HG03469 (cell line): ENCODE results near the gene GPR161.
"Not testable (repeated sequence)": the region's sequence is repeated elsewhere in the genome, so short reads cannot be mapped to it uniquely, and the experiment has no call there.

ENCODE experiments used
- ATAC-seq: cut with Tn5 transposase; IDR thresholded peaks from one replicate; pipeline ENCODE4 v1.9.1; 2021; ENCODE audit warnings: mild to moderate bottlenecking, moderate library complexity, moderate number of reproducible peaks; ENCODE audit not compliant: unreplicated experiment

GPR161 gene

DNA sequence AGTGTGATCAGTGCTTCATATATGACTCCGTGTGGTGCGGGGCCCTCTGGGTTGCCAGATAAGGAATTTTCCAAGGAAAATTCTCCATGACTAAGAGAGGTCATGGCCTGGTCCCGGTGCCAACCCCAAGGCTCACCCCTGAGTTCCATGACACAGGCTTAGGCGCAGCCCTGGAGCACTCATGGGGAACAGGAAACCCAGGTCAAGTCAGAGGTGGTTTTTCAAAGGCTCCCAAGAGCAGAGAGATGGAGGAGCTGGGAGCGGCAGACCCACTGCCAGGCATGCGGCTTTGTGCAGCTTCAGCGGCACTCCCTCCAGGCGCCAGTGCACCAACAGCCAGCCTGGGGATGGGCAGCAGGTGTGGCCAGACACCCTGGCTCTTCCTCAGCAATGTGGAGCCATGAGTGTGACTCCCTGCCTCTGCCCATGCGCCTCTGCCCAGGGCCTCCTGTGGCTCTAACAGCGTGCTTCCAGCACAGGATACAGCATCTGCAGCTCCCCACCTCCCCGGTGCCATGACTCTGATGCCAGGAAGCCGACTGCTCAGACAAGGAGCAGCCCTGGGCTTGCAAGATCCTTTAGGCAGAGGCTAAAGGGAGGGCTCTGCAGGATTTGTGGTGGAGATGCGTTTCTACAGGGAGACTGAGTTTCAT is 47.3 kb downstream of the GPR161 start:
- no peak for ATAC-seq

DNA sequence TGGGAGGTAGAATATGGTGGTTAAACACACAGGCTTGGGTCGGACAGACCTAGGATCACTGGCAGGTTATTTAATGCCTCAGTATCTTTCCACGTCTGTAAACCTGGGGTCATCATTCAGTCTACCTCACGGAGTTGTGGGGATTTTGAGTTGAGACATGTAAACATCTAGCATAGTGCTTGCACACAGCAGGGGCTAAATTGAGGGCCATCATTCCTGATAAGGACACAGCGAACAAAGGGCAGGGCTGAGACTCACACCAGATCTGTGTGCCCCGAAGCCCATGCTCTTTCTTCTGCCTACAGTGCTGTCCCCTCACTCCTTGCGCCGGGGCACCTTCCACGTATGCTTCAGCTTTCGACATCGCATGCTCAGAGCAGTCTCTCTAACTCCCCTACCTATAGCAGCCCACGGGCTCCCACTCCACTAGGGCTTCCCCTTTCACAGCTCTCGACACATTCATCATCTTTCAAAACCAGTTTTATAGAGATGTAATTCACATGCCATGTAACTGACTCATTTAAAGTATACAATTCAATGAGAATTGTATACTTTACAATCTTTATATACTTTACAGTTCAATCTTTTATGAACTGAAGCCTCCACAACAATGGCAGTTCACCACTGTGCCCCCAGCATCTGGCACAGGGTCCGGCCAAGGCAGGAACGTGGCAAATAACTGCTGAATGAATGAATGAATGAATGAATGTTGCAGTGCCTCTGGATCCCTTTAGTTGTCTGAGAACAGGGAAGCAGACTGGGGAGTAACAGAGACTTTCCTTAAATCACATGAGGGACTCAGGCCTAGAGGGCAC is 48.0 kb downstream of the GPR161 start:
- ATAC-seq, result no peak

DNA sequence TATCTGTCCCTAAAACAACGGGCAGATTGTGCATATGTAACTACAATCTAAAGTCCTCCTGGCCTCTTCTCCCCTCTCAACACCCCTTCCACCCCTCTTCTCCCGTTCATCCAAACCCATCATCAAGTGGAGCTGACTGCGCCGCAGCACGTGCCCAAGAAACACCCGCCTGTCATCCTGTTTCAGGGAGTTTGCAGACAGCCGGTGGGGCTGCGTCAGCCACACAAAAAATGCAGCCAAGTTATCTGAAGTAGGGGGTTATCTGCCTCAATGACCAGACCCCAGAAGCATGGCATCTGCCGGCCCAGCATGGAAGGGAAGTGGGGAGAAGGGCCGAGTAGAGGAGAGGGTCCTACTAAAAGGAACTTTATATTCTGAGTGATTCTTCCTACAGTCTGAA is 49.0 kb downstream of the GPR161 start:
- no peak for ATAC-seq

GRCh38 chr1:168086438-168086837 is 50.3 kb downstream of the GPR161 start:
- ATAC-seq, result no peak

GRCh38 chr1:168085401-168085872 is 51.3 kb downstream of the GPR161 start:
- no peak for ATAC-seq

GRCh38 chr1:168084396-168085231 is 52.1 kb downstream of the GPR161 start:
- no peak for ATAC-seq

DNA sequence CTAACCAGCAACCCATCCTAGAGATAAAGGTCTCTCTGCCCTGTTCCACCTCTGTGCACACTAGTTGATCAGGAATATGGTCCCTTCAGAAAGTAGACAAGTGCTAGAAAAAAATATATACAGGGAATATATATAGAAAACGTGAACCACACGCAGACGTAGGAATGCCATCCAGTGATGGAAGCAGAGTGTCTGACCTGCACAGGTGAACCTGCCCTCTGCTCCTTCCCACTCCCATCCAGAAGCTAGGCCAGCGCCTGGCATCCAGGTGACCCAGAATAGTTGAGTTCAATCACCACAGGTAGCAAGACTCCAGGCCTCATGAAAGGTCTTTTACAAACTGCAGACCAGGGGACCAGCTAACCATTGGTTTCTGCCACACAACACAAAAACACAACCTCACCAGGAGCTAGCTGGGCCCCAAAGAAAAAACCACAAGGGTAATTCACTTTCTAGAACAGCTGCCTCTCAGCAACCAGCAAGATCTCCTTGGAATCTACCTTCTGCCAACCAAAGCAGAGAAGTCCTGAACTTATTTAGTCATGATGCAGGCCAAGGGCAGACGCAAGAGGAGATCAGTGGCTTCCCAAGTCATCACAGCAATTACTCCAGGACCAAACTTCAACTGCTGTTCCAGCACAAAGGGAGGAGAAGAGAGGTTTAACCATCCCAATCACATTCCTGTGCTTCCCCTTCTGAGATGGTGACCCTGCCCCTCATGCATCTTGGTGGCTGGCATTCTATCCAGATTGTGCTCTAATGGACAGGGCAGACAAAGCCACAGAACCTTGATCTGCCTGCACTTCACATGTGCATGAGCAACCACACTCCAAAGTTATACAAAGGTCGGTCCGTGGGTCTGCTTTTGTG is 53.0 kb downstream of the GPR161 start:
- no peak for ATAC-seq

DNA sequence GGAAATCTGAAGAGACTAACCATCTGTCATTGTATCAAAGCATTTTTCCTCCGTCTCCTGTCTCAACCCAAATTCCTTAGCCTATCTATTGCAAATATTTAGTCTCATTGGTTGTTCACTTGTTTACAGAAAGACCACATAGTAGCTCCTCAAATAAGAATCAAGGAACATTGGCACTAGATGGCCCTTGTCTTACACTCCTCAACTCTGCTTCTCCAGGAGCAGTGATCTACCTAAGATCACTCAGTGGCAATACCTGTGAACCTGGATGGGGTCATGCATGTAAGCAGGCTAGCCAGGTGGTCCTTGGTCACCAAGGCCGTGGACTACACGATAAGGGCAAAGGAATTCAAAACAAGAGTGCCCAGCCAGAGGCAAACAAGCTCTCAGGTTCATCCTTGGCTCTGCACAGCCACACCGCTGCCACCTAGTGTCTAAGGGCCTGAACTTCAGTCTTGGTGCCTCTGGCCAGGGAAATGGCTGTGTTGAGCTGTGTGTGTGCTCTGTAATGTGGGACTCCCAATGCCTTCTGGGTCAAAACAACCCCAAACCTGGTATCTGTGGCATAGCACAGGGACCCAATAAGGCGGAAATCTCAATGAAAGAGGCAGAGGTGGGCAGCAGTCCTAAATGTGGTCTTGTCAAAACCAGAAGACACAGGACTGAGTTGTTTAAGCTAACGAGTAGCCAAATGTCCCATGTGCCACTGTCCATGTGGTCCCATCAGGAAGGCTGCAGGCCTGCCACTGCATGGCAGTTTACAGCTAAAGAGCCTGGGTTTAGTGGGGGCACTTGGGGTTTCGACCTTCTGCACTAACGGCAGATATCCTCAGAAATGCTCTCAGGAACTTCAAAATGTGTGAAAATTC is 54.5 kb downstream of the GPR161 start:
- peak; percentile 76 for ATAC-seq

GRCh38 chr1:168081373-168082007 is 55.2 kb downstream of the GPR161 start:
- no peak for ATAC-seq

- ATAC-seq, result no peak
These were observed 57.0 kb downstream of the GPR161 start for GRCh38 chr1:168079761-168080160.

DNA sequence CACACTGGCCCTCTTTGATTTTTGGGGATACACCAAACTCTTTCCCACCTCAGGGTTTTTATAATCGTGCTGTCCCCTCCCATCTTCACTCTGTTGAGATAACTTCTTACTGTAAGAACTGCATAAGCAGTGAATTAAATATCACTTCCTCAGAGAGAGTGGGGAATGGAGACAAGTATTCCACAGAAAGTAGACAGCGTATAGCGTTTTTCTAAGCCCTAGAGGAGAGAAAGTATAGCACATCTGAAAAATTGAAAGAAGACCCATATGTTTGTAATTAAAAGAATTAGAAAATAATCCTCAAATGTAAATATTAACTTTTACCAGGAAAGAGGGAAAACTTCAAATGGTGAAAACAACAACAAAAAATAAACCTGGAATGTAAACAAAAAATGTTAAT is 67.3 kb downstream of the GPR161 start:
- ATAC-seq, result no peak

DNA sequence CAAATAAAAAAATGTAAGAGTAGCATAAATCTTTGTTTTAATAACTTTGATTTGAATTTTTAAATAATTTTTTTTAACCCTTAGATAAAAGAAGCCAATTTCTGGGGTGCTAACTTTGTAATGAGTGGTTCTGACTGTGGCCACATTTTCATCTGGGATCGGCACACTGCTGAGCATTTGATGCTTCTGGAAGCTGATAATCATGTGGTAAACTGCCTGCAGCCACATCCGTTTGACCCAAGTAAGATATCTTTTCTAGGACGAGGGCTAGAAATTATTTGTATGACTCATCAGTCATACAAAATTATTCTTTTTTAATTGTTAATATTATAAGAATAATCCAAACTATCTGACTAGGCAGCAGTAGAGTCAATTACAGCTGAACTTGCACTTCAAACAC is 71.2 kb downstream of the GPR161 start:
- ATAC-seq, result no peak

- no peak for ATAC-seq
These were observed 72.5 kb downstream of the GPR161 start for GRCh38 chr1:168064216-168064615.

DNA sequence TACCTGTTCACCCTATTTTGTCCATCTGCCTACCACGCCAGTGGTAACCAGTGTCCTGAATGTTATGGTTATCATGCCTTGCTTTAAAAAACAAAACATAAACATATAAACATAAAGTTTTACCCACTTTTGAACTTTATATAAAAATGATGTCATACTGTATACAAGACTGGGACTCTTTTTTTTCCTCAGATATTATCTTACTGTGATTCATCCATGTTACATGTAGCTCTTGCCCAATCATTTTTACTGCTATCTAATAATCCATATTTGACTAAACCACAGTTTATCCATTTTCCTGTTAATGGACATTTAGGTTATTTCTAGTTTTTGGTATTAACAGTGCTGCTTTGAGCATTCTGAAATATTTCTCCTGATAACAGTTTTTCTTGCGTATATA is 78.8 kb downstream of the GPR161 start:
- no peak for ATAC-seq

DNA sequence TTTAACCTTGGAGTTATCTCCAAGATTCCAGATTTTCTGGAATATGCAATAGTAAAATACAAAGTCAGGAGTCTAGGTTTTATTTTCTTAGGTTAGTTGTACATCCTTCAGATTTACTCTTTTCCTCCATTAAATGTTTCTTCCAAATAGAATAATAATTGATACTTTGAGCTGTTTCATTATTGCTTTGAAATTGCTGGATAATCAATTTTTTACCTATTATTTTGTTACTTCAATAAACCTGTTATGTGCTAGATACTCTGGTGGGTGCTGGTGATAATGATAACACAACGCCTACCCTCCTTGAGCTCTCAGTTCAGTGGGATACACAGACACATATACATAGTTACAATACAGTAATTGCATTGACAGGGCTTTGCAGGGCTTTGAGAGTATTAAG is 79.4 kb downstream of the GPR161 start:
- no peak for ATAC-seq

DNA sequence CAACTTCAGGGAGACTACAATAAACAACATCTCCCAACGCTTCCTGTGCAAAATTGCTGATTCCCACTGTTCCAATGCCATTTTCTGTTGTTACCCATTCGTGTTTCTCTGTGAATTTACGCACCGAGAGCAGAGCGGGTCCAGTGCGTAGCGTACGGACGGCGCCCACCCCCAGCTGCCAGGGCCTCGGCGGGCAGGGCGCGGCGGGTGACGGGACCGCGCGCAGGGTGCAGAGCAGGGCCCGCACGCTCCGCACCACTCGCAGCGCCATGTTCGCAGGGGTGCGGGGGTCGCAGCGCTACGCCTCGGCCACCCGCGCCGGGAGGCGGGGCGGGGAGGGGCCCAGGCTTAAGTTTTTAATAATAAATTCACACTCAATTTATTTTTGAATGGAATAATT is 80.6 kb downstream of the GPR161 start:
- not testable (repeated sequence) for ATAC-seq

- no peak for ATAC-seq
These were observed 82.6 kb downstream of the GPR161 start for GRCh38 chr1:168054117-168054516.

GRCh38 chr1:168053681-168054080 is 83.0 kb downstream of the GPR161 start:
- no peak for ATAC-seq

DNA sequence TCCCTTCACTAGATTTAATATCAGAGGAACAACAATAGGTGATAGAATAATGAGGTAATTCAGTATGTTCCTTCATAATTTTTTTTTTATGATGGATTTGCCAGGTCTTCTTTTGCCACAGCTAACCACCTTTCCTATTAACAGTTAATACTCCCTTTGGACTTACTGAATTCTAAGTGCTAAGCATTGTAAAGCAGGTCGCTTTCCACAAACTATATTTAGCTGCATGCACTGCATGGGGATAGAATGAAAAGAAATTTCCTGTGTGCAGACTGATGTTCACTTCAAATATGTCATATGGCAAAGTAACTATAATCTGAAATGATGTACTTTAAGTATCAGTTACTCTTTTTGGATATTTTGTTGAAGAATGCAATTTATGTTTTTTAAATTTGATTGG is 85.8 kb downstream of the GPR161 start:
- ATAC-seq, result no peak
